Panc1 (cell line): ENCODE results near the gene SPATA31C2. TPM values are rescaled to one million over a fixed set of nuclear protein-coding genes. Genes with fewer than 3 reads are reported as not detected.

Experiments used
- total RNA-seq: library from RNA; stranded (reverse); gene quantifications from one replicate; pipeline ENCODE4 v1.2.1, GENCODE V29; 2021; ENCODE audit not compliant: unreplicated experiment

SPATA31C2 gene
- total RNA-seq, 1 experiment from 2014 or later = not detected

Other genes starting within 250 kb of the SPATA31C2 start
- gene SPATA31C1, start 220.5 kb downstream of the SPATA31C2 start, total RNA-seq = not detected
- 11.5 TPM for gene CDK20, start 163.9 kb downstream of the SPATA31C2 start, total RNA-seq
- 76.9 TPM for gene SPIN1, start 250.0 kb upstream of the SPATA31C2 start, total RNA-seq